ENCODE data around the gene MAN1C1.

MAN1C1 gene

GRCh38 chr1:25653558-25653957, 37.0 kb downstream of the MAN1C1 start:
- no peaks in the 10 kb centered on the region for H3K36me3 ChIP-seq (ENCODE audit: control insufficient read depth, insufficient read depth, low read length)
- no peaks in the 10 kb centered on the region for H3K4me1 ChIP-seq (ENCODE audit: control insufficient read depth, low read depth, low read length)
- H3K27ac ChIP-seq (ENCODE audit: low read depth, low read length): no peak overlapping the region
- no peaks in the 10 kb centered on the region for H3K79me1 ChIP-seq (ENCODE audit: low read length)
- no peak overlapping the region for H3K9ac ChIP-seq (ENCODE audit: low read length)
- WGBS (ENCODE audit: extremely low coverage, insufficient coverage, low lambda C conversion rate): no CpG with 5 or more reads among the region's 10 CpGs
- no peak overlapping the region for H2AK5ac ChIP-seq (ENCODE audit: low read length)
- H3K4me2 ChIP-seq (ENCODE audit: low read length): no peak overlapping the region
- no peak overlapping the region for H3K18ac ChIP-seq (ENCODE audit: low read length)
- H4K8ac ChIP-seq (ENCODE audit: low read depth, low read length): no peak overlapping the region
- no peak overlapping the region for H3K23ac ChIP-seq (ENCODE audit: low read length)
- no peak for DNase-seq
- no peak overlapping the region for H2BK15ac ChIP-seq (replicated peaks; ENCODE audit: low read depth)
- no peaks in the 10 kb centered on the region for H3K79me2 ChIP-seq (ENCODE audit: control insufficient read depth, insufficient read depth, low read length)
- no peak overlapping the region for H3K4ac ChIP-seq (ENCODE audit: low read depth, low read length)
- H3K27me3 ChIP-seq (ENCODE audit: insufficient read depth, low read length, poor library complexity): no peaks in the 10 kb centered on the region
- no peak overlapping the region for H2BK5ac ChIP-seq (ENCODE audit: low read length)
- no peak overlapping the region for H2BK120ac ChIP-seq (ENCODE audit: low read depth, low read length)
- H3K4me3 ChIP-seq (ENCODE audit: low read length): no peak overlapping the region
- no peak overlapping the region for H4K5ac ChIP-seq (ENCODE audit: low read length)
- H3K56ac ChIP-seq (ENCODE audit: low read length): no peak overlapping the region

- H3K18ac ChIP-seq (ENCODE audit: low read length): no peak overlapping the region
Measured at GRCh38 chr1:25654109-25654660, 37.6 kb downstream of the MAN1C1 start.

DNA sequence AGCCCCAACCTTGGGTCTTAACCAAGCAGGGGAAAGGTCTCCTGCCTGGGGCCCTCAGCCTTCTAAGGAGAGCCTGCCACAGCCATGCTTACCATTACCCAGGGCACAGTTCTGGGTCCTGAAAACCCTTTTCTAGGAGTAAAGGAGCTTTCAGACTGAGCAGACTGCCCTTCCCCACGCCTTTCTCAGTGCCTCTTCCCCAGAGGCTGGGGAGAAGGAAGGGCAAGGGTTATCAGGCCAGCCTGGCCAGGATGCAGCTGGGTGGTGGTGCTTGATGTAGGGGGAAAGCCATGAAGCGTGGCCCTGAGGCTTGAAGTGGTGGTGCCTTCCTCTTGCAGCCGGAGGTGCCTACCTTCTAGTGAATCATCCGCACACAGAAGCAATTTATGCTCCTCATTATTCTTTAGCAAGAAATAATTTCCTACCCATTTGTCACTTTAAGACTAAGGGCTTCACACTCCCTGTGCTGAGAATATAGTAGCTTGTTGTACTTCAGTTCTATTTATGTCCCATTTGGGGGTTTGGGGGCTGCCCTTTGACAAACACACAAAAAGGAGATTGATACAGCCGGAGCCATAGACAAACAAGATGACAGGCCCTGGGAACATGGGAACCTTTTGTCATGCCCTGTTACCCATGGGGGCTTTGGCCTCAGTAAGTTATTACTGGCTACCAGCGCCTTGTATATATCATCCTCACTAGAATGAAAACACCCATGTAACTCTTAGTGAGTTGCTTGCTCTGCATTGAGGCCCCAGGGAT, 40.7 kb downstream of the MAN1C1 start:
- H3K79me1 ChIP-seq (ENCODE audit: low read length): no peaks in the 10 kb centered on the region
- no CpG with 5 or more reads among the region's 6 CpGs for WGBS (ENCODE audit: extremely low coverage, insufficient coverage, low lambda C conversion rate)
- H3K56ac ChIP-seq (ENCODE audit: low read length): no peak overlapping the region
- H2BK120ac ChIP-seq (ENCODE audit: low read depth, low read length): no peak overlapping the region
- no peak overlapping the region for H3K4me2 ChIP-seq (ENCODE audit: low read length)
- no peak overlapping the region for H4K8ac ChIP-seq (ENCODE audit: low read depth, low read length)
- H2BK15ac ChIP-seq (replicated peaks; ENCODE audit: low read depth): no peak overlapping the region
- no peak overlapping the region for H3K27ac ChIP-seq (ENCODE audit: low read depth, low read length)
- H2AK5ac ChIP-seq (ENCODE audit: low read length): no peak overlapping the region
- no peak for DNase-seq
- H3K23ac ChIP-seq (ENCODE audit: low read length): no peak overlapping the region
- no peak overlapping the region for H2BK5ac ChIP-seq (ENCODE audit: low read length)
- H4K5ac ChIP-seq (ENCODE audit: low read length): no peak overlapping the region
- no peak overlapping the region for H3K18ac ChIP-seq (ENCODE audit: low read length)
- H3K9ac ChIP-seq (ENCODE audit: low read length): no peak overlapping the region
- no peaks in the 10 kb centered on the region for H3K36me3 ChIP-seq (ENCODE audit: control insufficient read depth, insufficient read depth, low read length)
- no peak overlapping the region for H3K4me3 ChIP-seq (ENCODE audit: low read length)
- no peak overlapping the region for H3K4ac ChIP-seq (ENCODE audit: low read depth, low read length)
- no peaks in the 10 kb centered on the region for H3K27me3 ChIP-seq (ENCODE audit: insufficient read depth, low read length, poor library complexity)
- H3K79me2 ChIP-seq (ENCODE audit: control insufficient read depth, insufficient read depth, low read length): no peaks in the 10 kb centered on the region
- H3K4me1 ChIP-seq (ENCODE audit: control insufficient read depth, low read depth, low read length): no peaks in the 10 kb centered on the region

More at GRCh38 chr1:25654109-25654660, 37.6 kb downstream of the MAN1C1 start:
- no peak overlapping the region for H3K23ac ChIP-seq (ENCODE audit: low read length)
- no peaks in the 10 kb centered on the region for H3K27me3 ChIP-seq (ENCODE audit: insufficient read depth, low read length, poor library complexity)
- no peak overlapping the region for H3K9ac ChIP-seq (ENCODE audit: low read length)
- DNase-seq: no peak
- H3K4me3 ChIP-seq (ENCODE audit: low read length): no peak overlapping the region
- no peak overlapping the region for H3K56ac ChIP-seq (ENCODE audit: low read length)
- no peak overlapping the region for H3K27ac ChIP-seq (ENCODE audit: low read depth, low read length)
- no peak overlapping the region for H2BK5ac ChIP-seq (ENCODE audit: low read length)
- no peak overlapping the region for H4K8ac ChIP-seq (ENCODE audit: low read depth, low read length)
- no peak overlapping the region for H3K4ac ChIP-seq (ENCODE audit: low read depth, low read length)
- H3K79me1 ChIP-seq (ENCODE audit: low read length): no peaks in the 10 kb centered on the region
- H2AK5ac ChIP-seq (ENCODE audit: low read length): no peak overlapping the region
- H3K4me2 ChIP-seq (ENCODE audit: low read length): no peak overlapping the region
- WGBS (ENCODE audit: extremely low coverage, insufficient coverage, low lambda C conversion rate): no CpG with 5 or more reads among the region's 6 CpGs
- no peaks in the 10 kb centered on the region for H3K36me3 ChIP-seq (ENCODE audit: control insufficient read depth, insufficient read depth, low read length)
- no peak overlapping the region for H4K5ac ChIP-seq (ENCODE audit: low read length)
- H2BK15ac ChIP-seq (replicated peaks; ENCODE audit: low read depth): no peak overlapping the region
- H2BK120ac ChIP-seq (ENCODE audit: low read depth, low read length): no peak overlapping the region
- H3K79me2 ChIP-seq (ENCODE audit: control insufficient read depth, insufficient read depth, low read length): no peaks in the 10 kb centered on the region
- H3K4me1 ChIP-seq (ENCODE audit: control insufficient read depth, low read depth, low read length): no peaks in the 10 kb centered on the region

- Histone ChIP-seq H3K36me3 (ENCODE audit: control insufficient read depth, insufficient read depth, low read length) (no peaks in the 10 kb centered on the region), H3K4me1 (ENCODE audit: control insufficient read depth, low read depth, low read length) (no peaks in the 10 kb centered on the region), H3K9ac (ENCODE audit: low read length) (no peak overlapping the region), H3K4me3 (ENCODE audit: low read length) (no peak overlapping the region), H3K79me2 (ENCODE audit: control insufficient read depth, insufficient read depth, low read length) (no peaks in the 10 kb centered on the region), H3K56ac (ENCODE audit: low read length) (no peak overlapping the region), H2BK15ac (replicated peaks; ENCODE audit: low read depth) (no peak overlapping the region), H3K4me2 (ENCODE audit: low read length) (no peak overlapping the region), H3K79me1 (ENCODE audit: low read length) (no peaks in the 10 kb centered on the region), H3K23ac (ENCODE audit: low read length) (no peak overlapping the region), H4K8ac (ENCODE audit: low read depth, low read length) (no peak overlapping the region), H3K18ac (ENCODE audit: low read length) (no peak overlapping the region), H2BK120ac (ENCODE audit: low read depth, low read length) (no peak overlapping the region), H3K4ac (ENCODE audit: low read depth, low read length) (no peak overlapping the region), H2AK5ac (ENCODE audit: low read length) (no peak overlapping the region), H2BK5ac (ENCODE audit: low read length) (no peak overlapping the region), H4K5ac (ENCODE audit: low read length) (no peak overlapping the region), H3K27ac (ENCODE audit: low read depth, low read length) (no peak overlapping the region), H3K27me3 (ENCODE audit: insufficient read depth, low read length, poor library complexity) (no peaks in the 10 kb centered on the region)
- DNase-seq: no peak
- WGBS (ENCODE audit: extremely low coverage, insufficient coverage, low lambda C conversion rate): no CpG with 5 or more reads among the region's 11 CpGs
Measured at GRCh38 chr1:25657883-25658760, 41.5 kb downstream of the MAN1C1 start.

DNA sequence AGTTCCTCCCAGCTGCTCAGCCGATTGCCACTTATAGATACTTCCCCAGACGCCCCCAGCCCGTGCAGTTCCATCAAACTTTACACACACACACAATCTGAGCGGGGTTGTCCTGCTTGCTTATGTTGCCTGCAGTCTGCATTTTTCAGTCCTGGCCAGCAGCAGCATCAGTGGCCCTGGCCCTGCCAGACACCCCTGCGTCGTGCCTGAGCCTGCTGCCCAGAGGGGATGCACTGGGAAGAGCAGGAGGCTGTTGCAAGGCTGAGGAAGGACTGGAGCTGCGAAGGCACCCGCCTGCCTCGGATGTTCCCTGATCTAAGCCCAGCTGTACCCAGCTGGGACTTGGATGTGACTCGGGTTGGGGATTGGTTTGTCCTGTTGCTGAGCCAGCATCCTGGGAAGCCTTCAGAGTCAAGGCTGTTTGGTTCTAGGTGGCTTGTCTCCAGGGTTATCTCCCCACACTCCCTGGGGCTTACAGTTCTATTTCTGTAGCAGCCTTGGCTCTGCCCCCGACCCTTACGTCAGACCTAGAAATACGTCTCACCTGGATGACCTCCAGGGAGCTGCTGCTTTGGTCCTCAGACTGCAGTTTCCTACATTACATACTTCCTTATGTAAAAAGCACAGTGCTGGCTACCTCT, 42.3 kb downstream of the MAN1C1 start:
- H3K27ac ChIP-seq (ENCODE audit: low read depth, low read length): no peak overlapping the region
- H3K23ac ChIP-seq (ENCODE audit: low read length): no peak overlapping the region
- H3K4me3 ChIP-seq (ENCODE audit: low read length): no peak overlapping the region
- no peak overlapping the region for H3K56ac ChIP-seq (ENCODE audit: low read length)
- H3K36me3 ChIP-seq (ENCODE audit: control insufficient read depth, insufficient read depth, low read length): no peaks in the 10 kb centered on the region
- H3K4me1 ChIP-seq (ENCODE audit: control insufficient read depth, low read depth, low read length): no peaks in the 10 kb centered on the region
- no peak overlapping the region for H2AK5ac ChIP-seq (ENCODE audit: low read length)
- whole genome bisulfite sequencing (ENCODE audit: extremely low coverage, insufficient coverage, low lambda C conversion rate): no CpG with 5 or more reads among the region's 13 CpGs
- no peak overlapping the region for H2BK5ac ChIP-seq (ENCODE audit: low read length)
- no peaks in the 10 kb centered on the region for H3K27me3 ChIP-seq (ENCODE audit: insufficient read depth, low read length, poor library complexity)
- no peak for DNase-seq
- H3K79me2 ChIP-seq (ENCODE audit: control insufficient read depth, insufficient read depth, low read length): no peaks in the 10 kb centered on the region
- H3K4ac ChIP-seq (ENCODE audit: low read depth, low read length): no peak overlapping the region
- H3K4me2 ChIP-seq (ENCODE audit: low read length): no peak overlapping the region
- H4K8ac ChIP-seq (ENCODE audit: low read depth, low read length): no peak overlapping the region
- H3K79me1 ChIP-seq (ENCODE audit: low read length): no peaks in the 10 kb centered on the region
- no peak overlapping the region for H2BK15ac ChIP-seq (replicated peaks; ENCODE audit: low read depth)
- H4K5ac ChIP-seq (ENCODE audit: low read length): no peak overlapping the region
- no peak overlapping the region for H2BK120ac ChIP-seq (ENCODE audit: low read depth, low read length)
- no peak overlapping the region for H3K9ac ChIP-seq (ENCODE audit: low read length)
- H3K18ac ChIP-seq (ENCODE audit: low read length): no peak overlapping the region
